Endometrial microvascular endothelial cells (primary cell): Measurements from ENCODE around the gene RAD51C. TPM values are rescaled to one million over a fixed set of nuclear protein-coding genes. Genes with fewer than 3 reads are reported as not detected.

Source experiments
- in situ Hi-C: cut with HindIII; loops from 2 replicates; pipeline ENCODE4 v1.10.0; 2017; ENCODE audit warnings: low sequenced_read_pairs, low pct_unique_long_range_greater_than_20kb; ENCODE audit errors: inconsistent ontology term
- total RNA-seq: library from RNA; depleted of rRNA; stranded (reverse); fragments of >200 nt; gene quantifications from one replicate; pipeline ENCODE4 v1.2.3, GENCODE V29; 2015; ENCODE audit errors: inconsistent ontology term

Gene RAD51C
- total RNA-seq, 1 donor from 2014 or later: 48.5 TPM

- in situ Hi-C loops: no loop called here
Observed at GRCh38 chr17:58779446-58779845, 87.0 kb downstream of the RAD51C start.

GRCh38 chr17:58783380-58783779, 91.0 kb downstream of the RAD51C start:
- in situ Hi-C loops: no loop called here

- in situ Hi-C loops: no loop called here
Observed at GRCh38 chr17:58785097-58785496, 92.7 kb downstream of the RAD51C start.

Other genes starting within 250 kb of the RAD51C start
- not detected for gene HSF5, start 204.2 kb upstream of the RAD51C start, total RNA-seq
- 36.2 TPM for gene MTMR4, start 178.0 kb upstream of the RAD51C start, total RNA-seq
- not detected for gene TEX14, start 557 bp upstream of the RAD51C start, total RNA-seq
- gene PPM1E, start 63.3 kb downstream of the RAD51C start, total RNA-seq: not detected